GM19372 (cell line): ENCODE data around the gene BCL7A.

Experiments
- ATAC-seq: cut with Tn5 transposase; IDR thresholded peaks from one replicate; pipeline ENCODE4 v1.9.1; 2021; ENCODE audit warnings: mild to moderate bottlenecking, low read depth, moderate library complexity; ENCODE audit not compliant: unreplicated experiment

The BCL7A gene

GRCh38 chr12:121996945-121997612, 24.6 kb upstream of the BCL7A start:
- no peak for ATAC-seq

GRCh38 chr12:122001466-122002209, 20.0 kb upstream of the BCL7A start:
- no peak for ATAC-seq

- ATAC-seq = no peak
These were observed 17.8 kb upstream of the BCL7A start for GRCh38 chr12:122003651-122004611.

- no peak for ATAC-seq
These were observed 17.0 kb upstream of the BCL7A start for GRCh38 chr12:122004633-122005071.

GRCh38 chr12:122005252-122005776, 16.4 kb upstream of the BCL7A start:
- ATAC-seq = no peak

GRCh38 chr12:122006186-122006926, 15.3 kb upstream of the BCL7A start:
- no peak for ATAC-seq

GRCh38 chr12:122009741-122010140, 11.9 kb upstream of the BCL7A start:
- ATAC-seq = no peak

- ATAC-seq = no peak
These were observed 9.5 kb upstream of the BCL7A start for GRCh38 chr12:122012184-122012583.

- ATAC-seq = no peak
These were observed 8.5 kb upstream of the BCL7A start for GRCh38 chr12:122013136-122013535.

GRCh38 chr12:122013791-122014590, 7.7 kb upstream of the BCL7A start:
- ATAC-seq = no peak

- no peak for ATAC-seq
These were observed 6.9 kb upstream of the BCL7A start for GRCh38 chr12:122014781-122015180.

GRCh38 chr12:122018457-122018856, 3.2 kb upstream of the BCL7A start:
- ATAC-seq = no peak

- ATAC-seq = no peak
These were observed 2.7 kb upstream of the BCL7A start for GRCh38 chr12:122018937-122019336.

- ATAC-seq = no peak
These were observed 890 bp upstream of the BCL7A start for GRCh38 chr12:122020795-122021192.

GRCh38 chr12:122021193-122021821, 377 bp upstream of the BCL7A start:
- no peak for ATAC-seq

GRCh38 chr12:122022393-122023338, 982 bp downstream of the BCL7A start:
- ATAC-seq = no peak

- ATAC-seq = no peak
These were observed 1.9 kb downstream of the BCL7A start for GRCh38 chr12:122023339-122024131.
